A673 (cell line): ENCODE measurements around the gene ROR2. TPM values are rescaled to one million over a fixed set of nuclear protein-coding genes. Genes with fewer than 3 reads are reported as not detected.

Source experiments
- BruUV-seq: library from RNA; stranded (reverse); fragments of 400-500 nt; replicated peaks from 2 replicates; lab custom pipeline; 2021; lab: Mats Ljungman, UMichigan
- CTCF ChIA-PET: fragments of 300-600 bp; sonication (Branson Sonifier 250); formaldehyde crosslinking; loops from one replicate; lab custom pipeline; 2022; ENCODE audit warnings: antibody characterized with exemption; lab: Charles Lee
- POLR2A ChIA-PET: fragments of 300-600 bp; sonication (Branson Sonifier 250); formaldehyde crosslinking; loops from one replicate; lab custom pipeline; 2022; ENCODE audit warnings: antibody characterized with exemption; ENCODE audit not compliant: low non-redundant PET; lab: Charles Lee
- DNase-seq: peaks from one replicate; pipeline ENCODE4 v3.0.0-alpha.2; 2015; ENCODE audit warnings: low spot score
- H3K27ac ChIP-seq: fragments of 200-600 bp; sonication (generic); 2 replicates; pipeline ENCODE4 v1.5.1; 2016; ENCODE audit warnings: mixed run types, low read depth, mild to moderate bottlenecking, mixed read lengths, antibody characterized with exemption, low read length; ENCODE audit not compliant: poor library complexity, severe bottlenecking
- H3K27me3 ChIP-seq: fragments of 200-600 bp; sonication (generic); replicated peaks from 2 replicates; pipeline ENCODE4 v1.6.1; 2017; ENCODE audit warnings: mixed run types, low read depth, mild to moderate bottlenecking, mixed read lengths, antibody characterized with exemption, low read length; ENCODE audit not compliant: insufficient read depth, poor library complexity
- H3K36me3 ChIP-seq: fragments of 200-600 bp; sonication (generic); 2 replicates; pipeline ENCODE4 v1.6.1; 2016; ENCODE audit warnings: mixed run types, mild to moderate bottlenecking, mixed read lengths, antibody characterized with exemption, low read length; ENCODE audit not compliant: insufficient read depth, poor library complexity, severe bottlenecking
- H3K4me1 ChIP-seq: fragments of 200-600 bp; sonication (generic); 2 replicates; pipeline ENCODE4 v1.6.1; 2017; ENCODE audit warnings: mixed run types, mild to moderate bottlenecking, mixed read lengths, antibody characterized with exemption, low read length; ENCODE audit not compliant: insufficient read depth, poor library complexity, severe bottlenecking
- H3K4me3 ChIP-seq: fragments of 200-600 bp; sonication (generic); 2 replicates; pipeline ENCODE4 v1.5.1; 2016; ENCODE audit warnings: low read depth, mixed run types, mild to moderate bottlenecking, mixed read lengths, low read length; ENCODE audit not compliant: poor library complexity, severe bottlenecking
- H3K9me3 ChIP-seq: fragments of 200-600 bp; sonication (generic); 2 replicates; pipeline ENCODE4 v1.6.1; 2016; ENCODE audit warnings: mixed run types, low read depth, mild to moderate bottlenecking, mixed read lengths, antibody characterized with exemption, low read length; ENCODE audit not compliant: poor library complexity, severe bottlenecking
- CTCF ChIP-seq: fragments of 300-800, 200-600 bp; sonication (generic); conservative IDR thresholded peaks from 2 replicates; pipeline ENCODE4 v1.5.1; 2017; ENCODE audit warnings: low read depth, mild to moderate bottlenecking, antibody characterized with exemption, low read length, moderate library complexity, mixed read lengths
- EZH2 ChIP-seq: fragments of 200-600 bp; sonication (generic); IDR thresholded peaks from 2 replicates; pipeline ENCODE4 v1.6.1; 2017; ENCODE audit warnings: borderline replicate concordance, low read depth, mild to moderate bottlenecking, mixed read lengths, antibody characterized with exemption, low read length; ENCODE audit not compliant: poor library complexity, severe bottlenecking
- intact Hi-C: fragments of 100-400 bp; cut with micrococcal nuclease; formaldehyde crosslinking; loops from one replicate; pipeline ENCODE4 v1.10.0; 2022; ENCODE audit not compliant: unreplicated experiment
- total RNA-seq: library from RNA; stranded (reverse); gene quantifications from 2 replicates; pipeline ENCODE4 v1.2.3, GENCODE V29; 2021

ROR2 gene
- total RNA-seq, 1 experiment from 2014 or later, result 12.3 TPM

- Histone ChIP-seq H3K4me3 (no peak overlapping the region), H3K4me1 (peaks cover 8% of the 10 kb centered on the region), H3K36me3 (no peaks in the 10 kb centered on the region), H3K27me3 (no peaks in the 10 kb centered on the region), H3K9me3 (no peaks in the 10 kb centered on the region), H3K27ac (no peak overlapping the region)
- BruUV-seq, result no TSS peak
- intact Hi-C loops, result no loop called here
- POLR2A ChIA-PET, result no interaction called here
- no peak for TF ChIP-seq EZH2
- TF ChIP-seq CTCF, result no peak
- no peak for DNase-seq
- CTCF ChIA-PET, result no interaction called here
Observed at GRCh38 chr9:91803970-91804752, 145.9 kb downstream of the ROR2 start.

GRCh38 chr9:91803151-91803940 is 146.7 kb downstream of the ROR2 start:
- H3K4me3 ChIP-seq, result no peak overlapping the region
- TF ChIP-seq CTCF (no peak), EZH2 (no peak)
- DNase-seq, result no peak
- BruUV-seq, result no TSS peak
- no peaks in the 10 kb centered on the region for H3K36me3 ChIP-seq
- POLR2A ChIA-PET, result no interaction called here
- no peak overlapping the region for H3K27ac ChIP-seq
- intact Hi-C loops, result no loop called here
- CTCF ChIA-PET, result no interaction called here
- peaks cover 16% of the 10 kb centered on the region for H3K4me1 ChIP-seq
- H3K9me3 ChIP-seq, result no peaks in the 10 kb centered on the region
- no peaks in the 10 kb centered on the region for H3K27me3 ChIP-seq

GRCh38 chr9:91802391-91802790 is 147.6 kb downstream of the ROR2 start:
- Histone ChIP-seq H3K36me3 (no peaks in the 10 kb centered on the region), H3K4me3 (no peak overlapping the region), H3K4me1 (peaks cover 16% of the 10 kb centered on the region), H3K9me3 (no peaks in the 10 kb centered on the region), H3K27me3 (no peaks in the 10 kb centered on the region), H3K27ac (no peak overlapping the region)
- intact Hi-C loops, result no loop called here
- no peak for DNase-seq
- TF ChIP-seq EZH2, result no peak
- BruUV-seq, result no TSS peak
- POLR2A ChIA-PET, result no interaction called here
- CTCF ChIA-PET, result no interaction called here
